ES-I3 (cell line): Measurements from ENCODE around the gene SNRPD2.

Experiments
- H3K36me3 ChIP-seq: 2 replicates; pipeline ENCODE4 v1.6.1; 2013; ENCODE audit warnings: mild to moderate bottlenecking, low read length, control low read depth, moderate library complexity; ENCODE audit not compliant: insufficient read depth
- H3K4me1 ChIP-seq: 2 replicates; pipeline ENCODE4 v1.6.1; 2013; ENCODE audit warnings: mild to moderate bottlenecking, control low read depth, low read length; ENCODE audit not compliant: insufficient read depth
- H3K9ac ChIP-seq: 2 replicates; pipeline ENCODE4 v1.6.1; 2013; ENCODE audit warnings: low read depth, mild to moderate bottlenecking, low read length, moderate library complexity
- H3K9me3 ChIP-seq: 2 replicates; pipeline ENCODE4 v1.6.1; 2013; ENCODE audit warnings: mild to moderate bottlenecking, low read length, moderate library complexity; ENCODE audit not compliant: control insufficient read depth, insufficient read depth

The SNRPD2 gene

DNA sequence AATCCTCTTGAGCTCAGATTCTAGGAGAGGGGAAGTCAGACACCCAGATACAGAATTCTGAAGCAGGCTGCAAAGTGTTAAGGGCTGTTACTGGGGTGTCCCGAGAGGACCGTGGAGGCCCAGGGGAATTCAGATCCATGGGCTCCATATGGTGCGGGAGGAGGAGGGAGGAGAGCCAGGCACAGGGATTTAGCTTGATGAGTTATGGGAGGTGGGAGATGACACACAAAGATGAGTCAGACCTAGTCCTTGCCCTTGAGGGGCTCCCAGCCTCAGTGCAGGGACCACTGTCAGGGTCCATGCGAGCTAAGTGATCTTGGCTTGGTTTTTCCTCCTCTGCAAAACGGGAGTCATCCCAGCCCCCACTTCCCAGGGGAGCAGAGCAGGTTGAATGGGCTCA, 38.1 kb downstream of the SNRPD2 start:
- peaks cover 3% of the 10 kb centered on the region; the same call in 1 of the 2 replicates for H3K4me1 ChIP-seq
- no peaks in the 10 kb centered on the region for H3K36me3 ChIP-seq
- no peaks in the 10 kb centered on the region for H3K9me3 ChIP-seq
- no peak overlapping the region for H3K9ac ChIP-seq

- H3K9me3 ChIP-seq, result no peaks in the 10 kb centered on the region
- H3K9ac ChIP-seq, result no peak overlapping the region
- H3K36me3 ChIP-seq, result no peaks in the 10 kb centered on the region
Measured at GRCh38 chr19:45650722-45651121, 41.0 kb downstream of the SNRPD2 start.

GRCh38 chr19:45646345-45646698, 45.4 kb downstream of the SNRPD2 start:
- no peaks in the 10 kb centered on the region for H3K9me3 ChIP-seq
- H3K4me1 ChIP-seq, result peaks cover 12% of the 10 kb centered on the region
- H3K36me3 ChIP-seq, result no peaks in the 10 kb centered on the region
- peak overlapping the region; percentile 37; the same call in 1 of the 2 replicates for H3K9ac ChIP-seq

More at GRCh38 chr19:45650722-45651121, 41.0 kb downstream of the SNRPD2 start:
- peaks cover 3% of the 10 kb centered on the region; the same call in 1 of the 2 replicates for H3K4me1 ChIP-seq

GRCh38 chr19:45645631-45646344, 46.0 kb downstream of the SNRPD2 start:
- no peaks in the 10 kb centered on the region for H3K9me3 ChIP-seq
- H3K36me3 ChIP-seq, result no peaks in the 10 kb centered on the region
- H3K9ac ChIP-seq, result peak overlapping the region; percentile 37; the same call in 1 of the 2 replicates

DNA sequence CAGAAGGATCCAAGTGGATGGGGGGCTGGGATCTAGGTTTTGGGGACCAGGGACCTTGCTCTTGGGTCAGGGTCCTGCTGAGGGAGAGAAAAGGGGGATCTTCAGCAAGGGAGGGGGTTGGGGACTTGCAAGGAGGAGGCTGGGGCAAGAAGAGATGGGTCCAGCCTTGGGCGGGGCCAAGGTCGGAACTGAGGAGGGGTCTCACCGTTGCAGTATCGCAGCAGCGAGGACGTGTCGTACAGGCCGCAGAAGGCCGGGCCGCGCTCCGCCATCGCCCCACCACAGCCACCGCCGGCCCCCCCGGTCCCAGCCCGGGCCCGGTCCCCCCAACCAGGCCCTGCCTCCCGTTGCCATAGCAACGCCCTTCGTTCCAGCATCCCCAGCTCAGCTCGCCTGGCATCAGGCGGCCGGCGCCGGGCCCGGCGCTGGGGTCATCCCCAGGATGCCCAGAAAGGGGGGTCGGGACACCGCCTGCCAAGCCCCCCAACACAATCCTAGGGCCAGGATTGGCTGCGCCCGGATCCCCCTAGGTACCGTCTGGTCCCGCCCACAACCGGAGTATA, 46.6 kb downstream of the SNRPD2 start:
- no peaks in the 10 kb centered on the region for H3K36me3 ChIP-seq
- H3K9ac ChIP-seq, result peak overlapping the region; percentile 27; the same call in 1 of the 2 replicates
- peaks cover 12% of the 10 kb centered on the region for H3K4me1 ChIP-seq
- H3K9me3 ChIP-seq, result no peaks in the 10 kb centered on the region

More at GRCh38 chr19:45645631-45646344, 46.0 kb downstream of the SNRPD2 start:
- H3K4me1 ChIP-seq, result peaks cover 12% of the 10 kb centered on the region

- no peaks in the 10 kb centered on the region for H3K36me3 ChIP-seq
- peaks cover 12% of the 10 kb centered on the region for H3K4me1 ChIP-seq
- no peaks in the 10 kb centered on the region for H3K9me3 ChIP-seq
- peak overlapping the region; percentile 69; the same call in 1 of the 2 replicates for H3K9ac ChIP-seq
Measured at GRCh38 chr19:45643927-45644771, 47.6 kb downstream of the SNRPD2 start.

GRCh38 chr19:45643024-45643926, 48.5 kb downstream of the SNRPD2 start:
- peaks cover 12% of the 10 kb centered on the region for H3K4me1 ChIP-seq
- H3K9ac ChIP-seq, result peak overlapping the region; percentile 69
- no peaks in the 10 kb centered on the region for H3K9me3 ChIP-seq
- H3K36me3 ChIP-seq, result no peaks in the 10 kb centered on the region

DNA sequence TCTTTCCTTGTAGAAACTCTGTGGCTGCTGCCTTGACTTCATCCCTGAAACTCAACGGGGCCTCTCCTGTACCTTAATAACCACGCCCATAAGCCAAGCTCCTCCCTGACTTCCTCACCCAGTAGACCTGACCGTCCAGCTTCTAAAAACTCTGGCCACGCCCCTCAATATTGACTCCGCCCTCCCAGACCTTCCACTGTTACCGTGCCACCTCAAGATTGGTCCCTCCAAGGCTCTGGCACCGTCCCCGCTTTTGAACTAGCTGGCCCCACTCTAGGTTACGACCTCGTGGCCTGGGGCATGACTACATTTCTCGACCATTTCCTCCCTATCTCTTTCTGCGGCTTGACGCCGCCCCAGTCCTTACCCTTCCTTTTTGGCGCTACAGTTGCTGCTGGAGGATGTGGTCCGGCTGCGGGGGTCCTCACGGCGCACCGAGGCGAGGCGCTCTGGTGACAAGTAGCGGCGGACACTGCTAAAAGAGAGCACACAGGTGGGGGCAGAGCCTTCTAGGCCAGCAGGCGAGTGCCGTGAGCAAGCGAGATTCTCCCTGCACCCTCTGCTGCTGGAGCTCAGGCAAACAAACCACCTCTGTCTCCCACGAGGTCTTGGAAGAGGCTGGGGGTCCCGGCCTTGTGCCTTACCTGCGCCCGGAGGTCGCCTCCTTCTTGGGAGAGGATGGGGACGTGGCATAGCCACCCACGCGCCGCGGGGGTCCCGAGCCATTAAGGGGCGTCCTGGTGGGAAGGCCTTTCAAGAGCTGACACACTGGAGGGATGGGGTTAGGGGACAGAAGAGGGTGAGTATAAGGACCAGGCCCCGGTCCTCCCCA, 50.3 kb downstream of the SNRPD2 start:
- Histone ChIP-seq H3K9me3 (no peaks in the 10 kb centered on the region), H3K4me1 (peaks cover 17% of the 10 kb centered on the region), H3K36me3 (no peaks in the 10 kb centered on the region), H3K9ac (peak overlapping the region; percentile 64)

- H3K36me3 ChIP-seq, result no peaks in the 10 kb centered on the region
- H3K9ac ChIP-seq, result peak overlapping the region; percentile 64
- H3K4me1 ChIP-seq, result peaks cover 17% of the 10 kb centered on the region
- no peaks in the 10 kb centered on the region for H3K9me3 ChIP-seq
Measured at GRCh38 chr19:45640849-45641273, 50.9 kb downstream of the SNRPD2 start.

GRCh38 chr19:45638930-45639729, 52.6 kb downstream of the SNRPD2 start, which contains the start of gene EML2:
Gene EML2, minus strand, starts transcription at chr19:45639397. Its CDS starts 21 bp downstream, at chr19:45639376.
- Histone ChIP-seq H3K4me1 (peaks cover 11% of the 10 kb centered on the region), H3K9me3 (no peaks in the 10 kb centered on the region), H3K36me3 (no peaks in the 10 kb centered on the region), H3K9ac (peak within 1 kb of the TSS; percentile 71)

GRCh38 chr19:45637890-45638667, 53.7 kb downstream of the SNRPD2 start:
- H3K36me3 ChIP-seq, result no peaks in the 10 kb centered on the region
- H3K9ac ChIP-seq, result peak overlapping the region; percentile 71
- H3K9me3 ChIP-seq, result no peaks in the 10 kb centered on the region
- peaks cover 14% of the 10 kb centered on the region; the same call in 1 of the 2 replicates for H3K4me1 ChIP-seq
